ENCODE data around the gene BAZ2A.

- TF ChIP-seq CTCF (IDR thresholded peaks at IDR 0.05) (no peak), ZBTB33 (IDR thresholded peaks at IDR 0.05; ENCODE audit: borderline replicate concordance, low read depth) (no peak), POLR2AphosphoS5 (IDR thresholded peaks at IDR 0.05; ENCODE audit: low read depth, low read length) (no peak), YY1 (IDR thresholded peaks at IDR 0.05; ENCODE audit: low read depth) (no peak), TAF1 (IDR thresholded peaks at IDR 0.05; ENCODE audit: borderline replicate concordance, low read depth, low read length) (no peak), MXI1 (IDR thresholded peaks at IDR 0.05; ENCODE audit: low read depth, low read length) (no peak), FOSL2 (IDR thresholded peaks at IDR 0.05; ENCODE audit: borderline replicate concordance, low read depth) (no peak), ELF1 (IDR thresholded peaks at IDR 0.05) (no peak), NFIC (IDR thresholded peaks at IDR 0.05; ENCODE audit: borderline replicate concordance) (no peak), PBX3 (IDR thresholded peaks at IDR 0.05) (no peak), EP300 (IDR thresholded peaks at IDR 0.05; ENCODE audit: borderline replicate concordance in 1 of 2, low read depth in 1 of 2, low read length in 1 of 2) (no peak), RFX5 (IDR thresholded peaks at IDR 0.05; ENCODE audit: low read length) (no peak), MAX (IDR thresholded peaks at IDR 0.05; ENCODE audit: low read depth) (no peak), JUND (IDR thresholded peaks at IDR 0.05) (no peak)
Observed at GRCh38 chr12:56614627-56615026, 15.5 kb downstream of the BAZ2A start.
